Neural progenitor cell (in vitro differentiated cells): ENCODE data around the gene PAX5. TPM values are rescaled to one million over a fixed set of nuclear protein-coding genes. Genes with fewer than 3 reads are reported as not detected.
"Not testable (repeated sequence)": the region's sequence is repeated elsewhere in the genome, so short reads cannot be mapped to it uniquely, and the experiment has no call there.

Experiments
- DNase-seq: peaks from one replicate; pipeline ENCODE4 v3.0.0-alpha.2; 2016; ENCODE audit warnings: low spot score
- H2AFZ ChIP-seq: fragments of 200-600 bp; sonication (generic); replicated peaks from 2 replicates; pipeline ENCODE4 v1.6.1; 2016; ENCODE audit warnings: antibody characterized with exemption
- H3F3A ChIP-seq: fragments of 200-600 bp; sonication (generic); 2 replicates; pipeline ENCODE4 v1.6.1; 2016; ENCODE audit warnings: antibody characterized with exemption, low read depth
- H3K27ac ChIP-seq: fragments of 200-600 bp; sonication (generic); 2 replicates; pipeline ENCODE4 v1.5.1; 2016; ENCODE audit warnings: mild to moderate bottlenecking
- H3K27me3 ChIP-seq: fragments of 200-600 bp; sonication (generic); 2 replicates; pipeline ENCODE4 v1.6.1; 2016; ENCODE audit warnings: mild to moderate bottlenecking, moderate library complexity
- H3K36me3 ChIP-seq: fragments of 200-600 bp; sonication (generic); 2 replicates; pipeline ENCODE4 v1.5.1; 2016
- H3K4me1 ChIP-seq: fragments of 200-600 bp; sonication (generic); 2 replicates; pipeline ENCODE4 v1.6.1; 2016; ENCODE audit warnings: mixed run types
- H3K4me2 ChIP-seq: fragments of 200-600 bp; sonication (generic); 2 replicates; pipeline ENCODE4 v1.6.1; 2016
- H3K4me3 ChIP-seq: fragments of 200-600 bp; sonication (generic); 2 replicates; pipeline ENCODE4 v1.5.1; 2016
- H3K79me2 ChIP-seq: fragments of 200-600 bp; sonication (generic); 2 replicates; pipeline ENCODE4 v1.6.1; 2016; ENCODE audit warnings: low read depth
- H3K9ac ChIP-seq: fragments of 200-600 bp; sonication (generic); 2 replicates; pipeline ENCODE4 v1.6.1; 2016
- H3K9me3 ChIP-seq: fragments of 200-600 bp; sonication (generic); 2 replicates; pipeline ENCODE4 v1.5.1; 2016; ENCODE audit warnings: low read depth
- H4K20me1 ChIP-seq: fragments of 200-600 bp; sonication (generic); 2 replicates; pipeline ENCODE4 v1.6.1; 2016; ENCODE audit warnings: low read depth
- H3K27ac Mint-ChIP-seq: 3 replicates; pipeline ENCODE4 v1.8.0; 2021; ENCODE audit warnings: mixed read lengths
- H3K27me3 Mint-ChIP-seq: 2 replicates; pipeline ENCODE4 v1.8.0; 2022; ENCODE audit warnings: low read depth, mild to moderate bottlenecking, inconsistent platforms, moderate library complexity, mixed read lengths; ENCODE audit not compliant: insufficient read depth
- H3K36me3 Mint-ChIP-seq: 3 replicates; pipeline ENCODE4 v1.8.0; 2021; ENCODE audit warnings: mixed read lengths
- H3K4me1 Mint-ChIP-seq: 3 replicates; pipeline ENCODE4 v1.8.0; 2021; ENCODE audit warnings: mixed read lengths
- H3K4me3 Mint-ChIP-seq: 3 replicates; pipeline ENCODE4 v1.8.0; 2021; ENCODE audit warnings: mild to moderate bottlenecking, moderate library complexity, mixed read lengths
- H3K9me3 Mint-ChIP-seq: 3 replicates; pipeline ENCODE4 v1.8.0; 2020; ENCODE audit warnings: mixed read lengths
- EZH2 ChIP-seq: fragments of 200-600 bp; sonication (generic); IDR thresholded peaks from 2 replicates; pipeline ENCODE4 v1.6.1; 2017; ENCODE audit warnings: antibody characterized with exemption, mild to moderate bottlenecking, moderate library complexity
- EZH2phosphoT487 ChIP-seq: fragments of 200-600 bp; sonication (generic); IDR thresholded peaks from 2 replicates; pipeline ENCODE4 v1.6.1; 2017; ENCODE audit warnings: antibody characterized with exemption
- total RNA-seq: library from RNA; depleted of rRNA; stranded (reverse); fragments of >200 nt; gene quantifications from 2 replicates; pipeline ENCODE4 v1.2.3, GENCODE V29; 2015; ENCODE audit warnings: low replicate concordance
- TF ChIP-seq, protein P1 (sequence below): fragments of 200-600 bp; sonication (generic); IDR thresholded peaks from 2 replicates; pipeline ENCODE4 v1.5.1; 2017; ENCODE audit warnings: antibody characterized with exemption, mild to moderate bottlenecking

The PAX5 gene
- total RNA-seq, 1 donor from 2014 or later, result not detected

DNA sequence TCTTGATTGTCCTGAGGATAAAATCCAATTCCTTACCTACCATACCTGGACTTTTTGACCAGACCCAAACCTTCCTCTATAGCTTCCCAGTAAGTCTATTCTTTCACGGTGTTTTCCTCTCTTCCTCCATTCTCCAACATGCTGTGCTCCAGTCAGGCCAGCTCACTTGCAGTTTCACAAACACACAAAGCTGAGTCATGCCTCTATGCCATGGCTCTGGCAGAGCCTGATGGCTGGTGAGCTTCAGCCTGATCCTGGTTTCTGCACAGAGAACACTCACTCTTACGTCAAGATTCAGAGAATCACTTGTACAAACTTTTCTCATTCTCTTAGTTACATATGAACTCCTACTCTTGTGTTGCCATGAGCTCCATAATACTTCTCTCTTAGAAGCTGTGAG, 27.7 kb upstream of the PAX5 start:
- DNase-seq, result no peak
- Mint-ChIP-seq H3K4me3 (no peak overlapping the region), H3K27ac (no peak overlapping the region), H3K36me3 (no peaks in the 10 kb centered on the region), H3K4me1 (no peaks in the 10 kb centered on the region), H3K27me3 (peaks cover 11% of the 10 kb centered on the region), H3K9me3 (no peaks in the 10 kb centered on the region)
- Histone ChIP-seq H3K79me2 (no peaks in the 10 kb centered on the region), H3K27ac (no peak overlapping the region), H3K9ac (no peak overlapping the region), H4K20me1 (no peaks in the 10 kb centered on the region), H3K36me3 (no peaks in the 10 kb centered on the region), H3K4me1 (no peaks in the 10 kb centered on the region), H3F3A (no peaks in the 10 kb centered on the region), H2AFZ (no peak overlapping the region), H3K4me3 (no peak overlapping the region), H3K27me3 (peaks cover 4% of the 10 kb centered on the region), H3K9me3 (no peaks in the 10 kb centered on the region), H3K4me2 (no peak overlapping the region)
- TF ChIP-seq, protein P1, sequence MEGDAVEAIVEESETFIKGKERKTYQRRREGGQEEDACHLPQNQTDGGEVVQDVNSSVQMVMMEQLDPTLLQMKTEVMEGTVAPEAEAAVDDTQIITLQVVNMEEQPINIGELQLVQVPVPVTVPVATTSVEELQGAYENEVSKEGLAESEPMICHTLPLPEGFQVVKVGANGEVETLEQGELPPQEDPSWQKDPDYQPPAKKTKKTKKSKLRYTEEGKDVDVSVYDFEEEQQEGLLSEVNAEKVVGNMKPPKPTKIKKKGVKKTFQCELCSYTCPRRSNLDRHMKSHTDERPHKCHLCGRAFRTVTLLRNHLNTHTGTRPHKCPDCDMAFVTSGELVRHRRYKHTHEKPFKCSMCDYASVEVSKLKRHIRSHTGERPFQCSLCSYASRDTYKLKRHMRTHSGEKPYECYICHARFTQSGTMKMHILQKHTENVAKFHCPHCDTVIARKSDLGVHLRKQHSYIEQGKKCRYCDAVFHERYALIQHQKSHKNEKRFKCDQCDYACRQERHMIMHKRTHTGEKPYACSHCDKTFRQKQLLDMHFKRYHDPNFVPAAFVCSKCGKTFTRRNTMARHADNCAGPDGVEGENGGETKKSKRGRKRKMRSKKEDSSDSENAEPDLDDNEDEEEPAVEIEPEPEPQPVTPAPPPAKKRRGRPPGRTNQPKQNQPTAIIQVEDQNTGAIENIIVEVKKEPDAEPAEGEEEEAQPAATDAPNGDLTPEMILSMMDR, result no peak
- TF ChIP-seq EZH2 (no peak), EZH2phosphoT487 (no peak)

DNA sequence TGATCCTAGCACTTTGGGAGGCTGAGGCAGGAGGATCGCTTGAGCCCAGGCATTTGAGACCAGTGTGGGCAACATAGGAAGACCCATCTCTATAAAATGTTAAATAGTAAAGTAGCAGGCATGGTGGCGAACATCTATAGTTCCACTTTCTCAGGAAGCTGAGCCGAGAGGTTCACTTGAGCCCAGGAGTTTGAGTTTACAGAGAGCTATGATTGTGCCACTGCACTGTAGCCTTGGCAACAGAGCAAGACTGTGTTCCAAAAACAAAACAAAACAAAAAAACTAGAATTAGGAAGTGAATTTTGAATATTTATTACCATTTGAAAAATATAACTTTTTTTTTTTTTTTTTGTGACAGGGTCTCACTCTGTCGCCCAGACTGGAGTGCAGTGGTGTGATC, 26.8 kb upstream of the PAX5 start:
- Histone ChIP-seq H3F3A (no peaks in the 10 kb centered on the region), H3K4me2 (no peak overlapping the region), H2AFZ (no peak overlapping the region), H3K36me3 (no peaks in the 10 kb centered on the region), H3K4me1 (no peaks in the 10 kb centered on the region), H3K4me3 (no peak overlapping the region), H3K27me3 (peaks cover 4% of the 10 kb centered on the region), H4K20me1 (no peaks in the 10 kb centered on the region), H3K9ac (no peak overlapping the region), H3K9me3 (no peaks in the 10 kb centered on the region), H3K27ac (no peak overlapping the region), H3K79me2 (no peaks in the 10 kb centered on the region)
- Mint-ChIP-seq H3K27ac (no peak overlapping the region), H3K27me3 (peaks cover 13% of the 10 kb centered on the region), H3K9me3 (no peaks in the 10 kb centered on the region), H3K36me3 (no peaks in the 10 kb centered on the region), H3K4me1 (no peaks in the 10 kb centered on the region), H3K4me3 (no peak overlapping the region)
- TF ChIP-seq, protein P1, result no peak
- TF ChIP-seq EZH2phosphoT487 (no peak), EZH2 (no peak)
- no peak for DNase-seq

DNA sequence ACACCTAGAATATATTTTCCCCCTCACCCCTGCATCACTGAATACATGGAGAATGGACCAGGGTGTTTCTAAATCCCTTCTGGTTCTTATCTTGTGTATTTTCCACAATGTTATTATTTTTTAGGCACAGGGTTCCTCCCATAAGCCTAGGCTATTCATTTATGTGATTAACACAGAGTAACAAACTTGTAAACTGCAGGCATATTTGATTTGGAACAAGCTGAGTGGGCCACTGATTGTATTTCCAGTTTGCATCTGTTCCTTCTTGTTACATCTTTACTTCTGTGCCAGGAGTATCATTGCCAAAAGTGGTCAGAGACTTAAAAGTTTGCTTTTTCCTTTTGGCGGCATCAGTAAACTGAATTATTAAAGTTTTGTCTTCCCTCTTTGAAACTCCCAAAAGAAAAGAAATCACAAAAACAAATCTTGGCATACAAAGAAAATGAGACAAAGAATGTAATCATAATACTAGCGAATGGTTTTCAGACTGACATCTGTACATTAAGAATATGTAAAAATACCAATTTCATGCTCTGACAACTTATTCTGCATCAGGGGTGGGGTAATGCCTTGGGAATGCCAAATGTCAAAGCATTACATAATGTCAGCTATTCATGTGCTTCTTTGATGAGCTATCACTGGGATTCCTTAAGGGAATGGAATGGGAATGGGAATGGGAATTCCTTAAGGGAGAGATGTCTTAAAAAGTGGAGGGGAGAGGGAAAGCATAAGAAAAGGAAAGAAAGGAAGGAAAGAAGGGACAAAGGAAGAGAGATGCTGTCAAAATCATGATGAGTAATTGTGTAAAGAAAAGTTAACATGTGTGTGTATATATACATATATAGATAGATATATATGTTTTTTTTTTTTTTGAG, 22.2 kb upstream of the PAX5 start:
- H3K79me2 ChIP-seq, result no peaks in the 10 kb centered on the region
- H3K36me3 ChIP-seq, result no peaks in the 10 kb centered on the region
- H3F3A ChIP-seq, result peaks cover 5% of the 10 kb centered on the region
- no peak overlapping the region for H3K4me3 ChIP-seq
- H2AFZ ChIP-seq, result no peak overlapping the region
- H3K4me1 ChIP-seq, result peaks cover 16% of the 10 kb centered on the region
- Mint-ChIP-seq H3K4me1 (peaks cover 12% of the 10 kb centered on the region), H3K36me3 (no peaks in the 10 kb centered on the region), H3K27me3 (peaks cover 21% of the 10 kb centered on the region), H3K27ac (no peak overlapping the region), H3K9me3 (no peaks in the 10 kb centered on the region), H3K4me3 (no peak overlapping the region)
- no peak overlapping the region for H3K9ac ChIP-seq
- H3K27ac ChIP-seq, result no peak overlapping the region
- no peak overlapping the region for H3K4me2 ChIP-seq
- no peaks in the 10 kb centered on the region for H3K9me3 ChIP-seq
- no peaks in the 10 kb centered on the region for H3K27me3 ChIP-seq
- TF ChIP-seq EZH2 (no peak), EZH2phosphoT487 (no peak)
- TF ChIP-seq, protein P1, result no peak
- H4K20me1 ChIP-seq, result peaks cover 7% of the 10 kb centered on the region
- DNase-seq, result no peak

DNA sequence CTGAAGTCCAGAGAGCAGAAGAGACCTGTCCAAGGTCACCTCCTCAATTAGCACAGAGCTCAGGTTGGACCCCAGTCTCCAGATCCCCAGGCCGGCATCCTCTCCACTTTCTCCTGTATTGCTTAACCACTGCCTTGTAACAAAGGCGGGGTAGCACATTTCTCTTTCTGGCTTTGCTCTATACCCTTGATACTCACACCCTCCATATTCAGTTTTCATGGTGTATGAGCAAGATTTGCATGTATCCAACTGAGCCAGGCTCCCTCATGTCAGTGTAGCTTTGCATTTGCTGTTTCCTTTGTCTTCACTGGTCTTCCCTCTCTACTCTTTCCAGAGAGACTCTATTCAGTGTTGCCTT, 20.3 kb upstream of the PAX5 start:
- Histone ChIP-seq H3K4me2 (peak overlapping the region; percentile 31), H3K4me1 (peaks cover 16% of the 10 kb centered on the region)
- H3K4me3 Mint-ChIP-seq, result peak overlapping the region; percentile 5
- DNase-seq, H3K36me3 ChIP-seq, H3K9ac ChIP-seq, H3F3A ChIP-seq, H3K36me3 Mint-ChIP-seq, H2AFZ ChIP-seq, H3K27me3 ChIP-seq, H3K27ac ChIP-seq, H4K20me1 ChIP-seq, H3K79me2 ChIP-seq, H3K9me3 ChIP-seq, H3K27ac Mint-ChIP-seq, H3K4me3 ChIP-seq, H3K9me3 Mint-ChIP-seq: not testable (repeated sequence)
- peaks cover 12% of the 10 kb centered on the region for H3K4me1 Mint-ChIP-seq
- peaks cover 21% of the 10 kb centered on the region for H3K27me3 Mint-ChIP-seq
